ENCODE data around the gene DUSP15.
"Not testable (repeated sequence)": the region's sequence is repeated elsewhere in the genome, so short reads cannot be mapped to it uniquely, and the experiment has no call there.

The DUSP15 gene

GRCh38 chr20:31819083-31819784 is 51.1 kb downstream of the DUSP15 start, which contains the start of gene MYLK2:
TSS of gene MYLK2 (plus strand) at chr20:31819356. CDS start at chr20:31819581, 225 bp downstream.
- no peak for DNase-seq

DNA sequence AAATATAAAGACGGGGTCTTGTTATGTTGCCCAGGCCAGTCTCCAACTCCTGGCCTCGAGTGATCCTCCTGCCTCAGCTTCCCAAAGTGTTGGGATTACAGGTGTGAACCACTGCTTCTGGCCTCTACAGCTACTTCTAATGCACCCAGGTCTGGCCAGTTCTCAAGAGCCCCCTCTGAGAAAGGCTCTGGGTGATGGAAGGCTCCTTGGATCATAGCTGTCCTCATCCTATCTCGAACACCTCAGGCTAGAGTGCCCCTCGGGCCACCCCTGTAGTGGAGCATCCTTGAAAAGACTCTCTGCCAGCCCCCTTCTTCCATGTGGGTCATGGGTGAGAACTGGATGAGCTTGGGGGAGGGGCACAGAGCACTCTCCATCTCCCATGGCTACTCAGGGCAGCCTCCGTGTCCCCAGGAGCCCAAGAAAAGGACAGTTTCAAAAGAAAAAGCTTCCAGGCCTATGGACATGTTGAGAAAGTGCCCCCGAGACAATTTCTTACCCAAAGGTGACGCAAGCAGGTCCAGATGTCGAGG is 51.9 kb downstream of the DUSP15 start:
- no peak for DNase-seq

DNA sequence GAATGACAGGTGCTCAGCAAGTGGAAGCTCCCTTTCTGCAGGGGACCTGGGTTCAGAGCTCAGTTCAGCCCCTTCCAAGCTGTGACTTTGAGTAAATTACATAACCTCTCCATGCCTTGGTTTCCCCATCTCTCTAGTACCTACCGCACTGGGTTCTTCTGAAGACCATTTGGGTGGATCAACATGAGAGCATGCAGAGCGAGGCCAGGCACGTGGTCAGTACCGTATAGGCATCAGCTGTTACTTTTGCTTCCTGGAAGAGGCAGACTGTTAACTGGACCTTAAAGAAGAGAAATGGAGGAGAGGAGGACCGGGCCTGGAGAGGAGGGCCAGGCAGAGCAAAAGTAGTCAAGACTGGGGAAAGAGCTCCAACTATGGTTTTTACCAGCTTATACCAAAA is 52.9 kb downstream of the DUSP15 start:
- no peak for DNase-seq

DNA sequence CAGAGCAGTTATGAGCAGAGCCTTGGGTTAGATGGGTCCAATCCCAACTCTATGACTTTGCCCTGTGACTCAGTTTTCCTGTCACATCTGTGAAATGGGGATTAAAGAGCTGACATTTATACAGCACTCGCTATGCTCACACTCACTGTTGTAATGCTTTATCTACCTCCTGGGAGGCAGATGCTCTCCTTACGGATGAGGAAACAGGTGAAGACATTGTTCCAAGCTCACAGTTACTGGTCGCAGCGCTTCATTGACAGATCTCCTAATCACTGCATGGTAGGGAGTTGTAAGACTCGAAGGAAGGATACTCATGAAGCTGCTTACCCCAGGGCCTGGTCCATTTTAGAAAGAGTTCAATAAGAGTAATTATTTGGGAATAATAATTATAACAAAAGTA is 54.1 kb downstream of the DUSP15 start:
- DNase-seq = no peak

DNA sequence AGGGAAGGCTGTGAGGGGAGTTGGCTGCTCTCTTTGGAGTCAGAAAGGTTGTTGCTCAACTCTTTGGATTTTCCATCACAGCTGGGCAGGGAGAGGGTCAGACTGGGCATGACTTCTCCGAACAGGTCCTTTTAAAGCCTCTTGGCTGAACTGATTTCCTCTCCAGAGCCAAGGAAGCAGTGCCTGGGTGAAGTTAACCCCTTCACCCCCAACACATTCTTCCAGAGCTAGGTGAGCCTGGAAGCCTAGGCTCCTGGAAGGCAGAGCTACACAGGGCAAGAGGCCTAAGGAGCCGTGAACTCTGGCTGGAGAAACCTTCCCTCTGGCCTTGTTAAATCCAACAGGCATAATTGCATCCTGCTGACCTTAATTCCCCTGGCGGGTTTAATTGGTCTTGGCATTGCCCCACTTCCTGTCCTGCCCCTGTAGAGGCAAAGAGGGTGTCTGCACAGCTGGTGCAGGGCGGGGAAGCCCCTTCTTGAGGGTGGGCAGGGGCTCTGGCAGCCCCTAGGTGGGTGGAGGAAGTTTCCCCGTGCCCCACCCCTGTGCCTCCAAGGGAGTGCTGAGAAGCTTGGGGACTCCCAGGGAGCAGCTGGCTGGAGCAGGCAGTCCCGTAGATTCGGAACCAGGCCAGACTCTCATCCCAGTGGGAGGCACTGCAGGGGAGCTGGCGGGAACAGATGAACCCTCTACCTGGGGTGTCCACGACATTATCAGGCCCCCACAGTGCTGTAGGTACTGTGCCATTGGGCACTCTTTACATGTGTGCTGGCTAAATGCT is 54.7 kb downstream of the DUSP15 start:
- DNase-seq = no peak

- DNase-seq = not testable (repeated sequence)
Observed at GRCh38 chr20:31814142-31814541, 56.2 kb downstream of the DUSP15 start.

GRCh38 chr20:31813611-31814010 is 56.7 kb downstream of the DUSP15 start:
- DNase-seq = no peak

DNA sequence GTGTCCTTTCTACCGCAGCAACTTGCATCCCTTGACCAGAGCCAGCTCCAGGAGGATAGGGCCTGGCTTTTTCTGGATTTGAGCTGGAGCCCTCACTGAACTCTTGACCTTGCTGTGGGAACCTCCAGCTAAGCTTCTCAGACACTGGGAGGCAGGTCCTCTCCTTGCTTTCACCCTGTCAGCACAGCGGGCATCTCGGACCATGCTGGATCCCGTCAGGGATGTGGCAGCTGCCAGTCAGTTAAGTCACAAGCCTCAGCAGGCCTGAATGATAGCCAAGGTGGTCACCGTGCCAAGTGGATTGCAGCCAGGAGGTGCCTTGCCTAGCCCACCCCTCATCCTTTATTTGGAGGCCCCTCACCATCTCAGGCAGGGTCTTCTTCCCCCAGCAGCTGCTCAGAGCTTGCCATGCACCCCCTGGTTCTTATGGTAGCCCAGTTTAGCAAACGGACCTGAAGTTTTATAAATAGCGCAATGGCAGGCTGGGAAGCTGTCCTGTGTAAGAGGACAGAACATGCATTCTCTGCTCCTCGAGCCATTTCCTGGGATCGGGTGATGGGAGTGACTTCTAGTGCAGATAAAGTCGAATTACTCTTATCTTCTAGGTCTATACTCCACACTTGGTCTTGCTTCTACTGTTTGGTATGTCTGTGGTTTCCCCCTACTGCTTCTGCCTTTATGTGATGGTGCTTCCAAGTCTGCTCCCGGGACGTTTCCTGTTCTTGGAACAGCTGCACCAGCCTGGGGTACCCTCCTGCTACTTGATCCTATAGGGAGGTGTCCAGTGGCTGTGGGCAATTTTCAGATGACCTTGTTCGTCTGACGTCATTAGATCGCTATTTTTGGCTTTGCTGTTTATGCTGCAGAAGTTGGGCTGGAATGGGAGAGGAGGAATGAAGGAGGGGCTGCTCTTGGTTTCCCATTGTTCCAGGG is 58.3 kb downstream of the DUSP15 start:
- no peak for DNase-seq

DNA sequence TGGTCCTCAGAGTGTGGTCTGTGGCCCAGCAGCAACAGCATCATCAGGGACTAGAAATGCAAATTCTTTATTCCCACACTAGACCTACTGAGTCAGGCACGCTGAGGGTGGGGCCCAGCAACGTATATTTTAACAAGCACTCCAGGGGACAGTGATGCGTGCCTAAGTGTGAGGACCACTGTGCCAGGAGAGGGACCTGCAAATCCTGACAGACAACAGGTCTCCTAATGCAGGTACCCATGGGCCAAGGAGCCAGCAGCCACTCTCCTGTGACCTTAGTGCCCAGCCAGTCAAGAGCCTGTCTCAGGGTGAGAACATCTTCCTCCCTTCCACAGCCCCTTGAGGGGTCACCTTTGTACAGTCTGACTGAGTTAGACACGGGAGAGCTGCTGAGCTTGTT is 59.1 kb downstream of the DUSP15 start:
- no peak for DNase-seq
